ENCODE results near the gene OR1F1. TPM values are rescaled to one million over a fixed set of nuclear protein-coding genes. Genes with fewer than 3 reads are reported as not detected.

OR1F1 gene
- total and polyA plus RNA-seq, 9 of the 15 experiments (the other 6 are each of a cell fraction or from before 2014, with no cell fraction given), result 0.15 to 0.61 (median 0.35) TPM; not detected in 3

DNA sequence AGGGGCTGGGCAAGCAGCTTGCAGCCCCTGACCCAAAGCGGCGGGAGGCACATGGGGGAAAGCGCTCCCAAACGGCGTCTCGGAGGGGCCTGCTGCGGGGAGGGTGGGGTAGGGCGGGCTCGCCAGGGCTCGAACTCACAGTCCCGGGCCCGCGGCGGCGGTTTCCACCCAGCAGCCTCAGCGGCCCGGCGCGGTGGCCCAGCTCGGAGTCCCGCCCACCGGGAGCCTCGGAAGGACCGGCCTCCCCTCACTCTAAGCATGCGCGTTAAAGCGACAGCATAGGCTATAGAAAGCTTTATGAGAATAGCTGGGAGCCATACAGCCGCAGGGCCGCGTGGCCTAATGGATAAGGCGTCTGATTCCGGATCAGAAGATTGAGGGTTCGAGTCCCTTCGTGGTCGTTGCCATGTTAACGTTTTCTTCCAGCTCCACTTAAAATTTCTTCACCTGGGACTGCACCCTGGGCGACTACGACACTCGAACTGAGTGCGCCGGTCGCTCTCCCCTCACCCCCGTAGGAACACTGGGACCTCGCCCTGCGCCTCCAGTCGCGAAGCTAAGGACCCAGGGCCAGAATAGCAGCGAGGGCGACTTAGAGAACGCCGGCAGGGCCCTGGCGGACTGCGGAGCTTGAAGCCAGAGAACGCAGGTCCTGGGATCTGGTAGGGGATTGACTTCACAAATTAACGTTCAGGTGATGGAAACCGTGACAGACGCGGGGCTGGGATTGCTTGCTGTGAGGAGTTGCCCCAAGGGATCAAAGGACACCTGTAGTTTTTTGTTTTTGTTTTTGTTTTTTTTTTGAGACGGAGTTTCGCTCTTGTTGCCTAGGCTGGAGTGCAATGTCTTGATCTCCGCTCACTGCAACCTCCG is 37.4 kb upstream of the OR1F1 start (continued):
- TF ChIP-seq XRCC5 (IDR thresholded peaks at IDR 0.05; ENCODE audit: low read depth, low read length) (peak; percentile 91; the same call in 1 of the 2 replicates), ZNF644 (tag; IDR thresholded peaks at IDR 0.05; ENCODE audit: low read depth) (0 out of 2 replicates have a peak, but pooled peaks have one; percentile 13), ZNF589 (CRISPR knock-in tag; IDR thresholded peaks at IDR 0.05; ENCODE audit: low read depth) (0 out of 2 replicates have a peak, but pooled peaks have one; percentile 68), RFX5 (IDR thresholded peaks at IDR 0.05; ENCODE audit: low read depth, low read length) (peak; percentile 79; the same call in 1 of the 2 replicates), YY1 (IDR thresholded peaks at IDR 0.05; ENCODE audit: borderline replicate concordance in 1 of 3, control insufficient read depth in 1 of 3, extremely low read depth in 1 of 3, insufficient read depth in 3 of 3, insufficient read length in 1 of 3, insufficient replicate concordance in 2 of 3, low read depth in 1 of 3, low read length in 2 of 3) (peak in 2 of 3 experiments; percentile 9 to 23), SREBF2 (CRISPR knock-in tag; IDR thresholded peaks at IDR 0.05) (0 out of 2 replicates have a peak, but pooled peaks have one; percentile 64), TRIM24 (IDR thresholded peaks at IDR 0.05) (peak in 1 of 2 experiments; percentile 59; a peak in 1 of 4 replicates), RB1 (IDR thresholded peaks at IDR 0.05; ENCODE audit: low read depth) (peak; percentile 87)
- TF ChIP-seq, protein P1, sequence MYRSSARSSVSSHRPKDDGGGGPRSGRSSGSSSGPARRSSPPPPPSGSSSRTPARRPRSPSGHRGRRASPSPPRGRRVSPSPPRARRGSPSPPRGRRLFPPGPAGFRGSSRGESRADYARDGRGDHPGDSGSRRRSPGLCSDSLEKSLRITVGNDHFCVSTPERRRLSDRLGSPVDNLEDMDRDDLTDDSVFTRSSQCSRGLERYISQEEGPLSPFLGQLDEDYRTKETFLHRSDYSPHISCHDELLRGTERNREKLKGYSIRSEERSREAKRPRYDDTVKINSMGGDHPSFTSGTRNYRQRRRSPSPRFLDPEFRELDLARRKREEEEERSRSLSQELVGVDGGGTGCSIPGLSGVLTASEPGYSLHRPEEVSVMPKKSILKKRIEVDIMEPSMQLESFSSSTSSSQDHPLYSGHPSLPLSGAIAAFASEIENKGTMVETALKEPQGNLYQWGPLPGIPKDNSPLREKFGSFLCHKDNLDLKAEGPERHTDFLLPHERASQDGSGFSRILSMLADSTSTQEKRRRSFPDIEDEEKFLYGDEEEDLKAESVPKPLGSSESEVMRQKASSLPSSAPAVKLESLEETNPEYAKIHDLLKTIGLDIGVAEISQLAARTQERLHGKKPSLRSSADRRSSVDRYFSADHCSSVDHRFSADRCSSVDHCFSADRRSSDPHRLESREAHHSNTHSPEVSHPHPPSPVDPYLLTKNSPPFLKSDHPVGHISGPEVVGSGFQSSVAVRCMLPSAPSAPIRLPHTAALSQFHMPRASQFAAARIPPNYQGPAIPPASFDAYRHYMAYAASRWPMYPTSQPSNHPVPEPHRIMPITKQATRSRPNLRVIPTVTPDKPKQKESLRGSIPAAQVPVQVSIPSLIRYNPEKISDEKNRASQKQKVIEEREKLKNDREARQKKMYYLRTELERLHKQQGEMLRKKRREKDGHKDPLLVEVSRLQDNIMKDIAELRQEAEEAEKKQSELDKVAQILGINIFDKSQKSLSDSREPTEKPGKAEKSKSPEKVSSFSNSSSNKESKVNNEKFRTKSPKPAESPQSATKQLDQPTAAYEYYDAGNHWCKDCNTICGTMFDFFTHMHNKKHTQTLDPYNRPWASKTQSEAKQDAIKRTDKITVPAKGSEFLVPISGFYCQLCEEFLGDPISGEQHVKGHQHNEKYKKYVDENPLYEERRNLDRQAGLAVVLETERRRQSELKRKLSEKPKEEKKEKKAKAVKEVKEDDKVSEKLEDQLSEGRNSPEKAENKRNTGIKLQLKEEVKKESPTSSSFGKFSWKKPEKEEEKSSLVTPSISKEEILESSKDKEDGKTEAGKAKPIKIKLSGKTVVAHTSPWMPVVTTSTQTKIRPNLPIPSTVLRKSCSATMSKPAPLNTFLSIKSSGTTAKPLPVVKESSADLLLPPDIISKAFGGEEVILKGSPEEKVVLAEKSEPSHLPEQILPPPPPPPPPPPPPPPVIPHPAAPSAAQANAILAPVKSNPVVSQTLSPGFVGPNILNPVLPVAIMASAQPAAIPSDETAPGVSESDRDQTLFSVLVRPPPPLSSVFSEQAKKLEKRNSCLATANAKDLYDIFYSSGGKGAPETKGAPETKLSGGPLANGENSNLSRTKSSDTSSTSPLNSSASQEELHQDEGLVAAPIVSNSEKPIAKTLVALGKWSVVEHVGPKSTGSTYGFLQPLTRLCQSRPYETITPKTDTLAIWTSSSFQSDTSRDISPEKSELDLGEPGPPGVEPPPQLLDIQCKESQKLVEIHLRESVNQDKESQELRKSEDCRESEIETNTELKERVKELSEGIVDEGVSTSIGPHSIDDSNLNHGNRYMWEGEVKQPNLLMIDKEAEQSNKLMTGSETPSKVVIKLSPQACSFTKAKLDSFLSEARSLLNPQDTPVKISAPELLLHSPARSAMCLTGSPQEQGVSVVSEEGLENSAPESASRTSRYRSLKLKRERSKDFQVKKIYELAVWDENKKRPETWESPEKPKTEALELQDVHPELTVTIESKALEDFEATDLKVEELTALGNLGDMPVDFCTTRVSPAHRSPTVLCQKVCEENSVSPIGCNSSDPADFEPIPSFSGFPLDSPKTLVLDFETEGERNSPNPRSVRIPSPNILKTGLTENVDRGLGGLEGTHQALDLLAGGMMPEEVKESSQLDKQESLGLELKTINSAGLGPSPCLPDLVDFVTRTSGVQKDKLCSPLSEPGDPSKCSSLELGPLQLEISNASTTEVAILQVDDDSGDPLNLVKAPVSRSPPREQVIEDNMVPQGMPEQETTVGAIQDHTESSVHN (IDR thresholded peaks at IDR 0.05; ENCODE audit: borderline replicate concordance in 1 of 2, low read depth in 1 of 2), result no peak
